Mesendoderm (in vitro differentiated cells): ENCODE results near the gene FRMPD2.

Experiments used
- DNase-seq: peaks from one replicate; pipeline ENCODE4 v3.0.0; 2013
- H2AK5ac ChIP-seq: 2 replicates; pipeline ENCODE4 v1.6.1; 2013; ENCODE audit warnings: low read length, inconsistent platforms
- H2BK120ac ChIP-seq: 2 replicates; pipeline ENCODE4 v1.6.1; 2013; ENCODE audit warnings: low read depth, mild to moderate bottlenecking, low read length, moderate library complexity, mixed read lengths
- H2BK15ac ChIP-seq: replicated peaks from 2 replicates; pipeline ENCODE4 v1.6.1; 2013; ENCODE audit warnings: low read depth, mild to moderate bottlenecking, moderate library complexity
- H2BK5ac ChIP-seq: 2 replicates; pipeline ENCODE4 v1.6.1; 2013; ENCODE audit warnings: low read length, inconsistent platforms
- H3K18ac ChIP-seq: 2 replicates; pipeline ENCODE4 v1.6.1; 2013; ENCODE audit warnings: mild to moderate bottlenecking, low read length, mixed read lengths
- H3K23ac ChIP-seq: one replicate; pipeline ENCODE4 v1.6.1; 2013; ENCODE audit warnings: low read length
- H3K27ac ChIP-seq: 2 replicates; pipeline ENCODE4 v1.5.1; 2013; ENCODE audit warnings: low read depth, mild to moderate bottlenecking, inconsistent platforms, low read length, moderate library complexity
- H3K27me3 ChIP-seq: 2 replicates; pipeline ENCODE4 v1.6.1; 2013; ENCODE audit warnings: low read length, control low read depth, mild to moderate bottlenecking, inconsistent platforms; ENCODE audit not compliant: insufficient read depth, poor library complexity
- H3K36me3 ChIP-seq: 2 replicates; pipeline ENCODE4 v1.6.1; 2013; ENCODE audit warnings: low read length, inconsistent platforms; ENCODE audit not compliant: control insufficient read depth, insufficient read depth
- H3K4ac ChIP-seq: one replicate; pipeline ENCODE4 v1.6.1; 2013; ENCODE audit warnings: low read depth, mild to moderate bottlenecking, low read length, moderate library complexity
- H3K4me1 ChIP-seq: 2 replicates; pipeline ENCODE4 v1.6.1; 2013; ENCODE audit warnings: low read depth, low read length, inconsistent platforms; ENCODE audit not compliant: control insufficient read depth
- H3K4me2 ChIP-seq: 2 replicates; pipeline ENCODE4 v1.6.1; 2013; ENCODE audit warnings: low read length
- H3K4me3 ChIP-seq: 2 replicates; pipeline ENCODE4 v1.5.1; 2013; ENCODE audit warnings: mild to moderate bottlenecking, low read length
- H3K56ac ChIP-seq: one replicate; pipeline ENCODE4 v1.6.1; 2013; ENCODE audit warnings: low read length
- H3K79me1 ChIP-seq: 2 replicates; pipeline ENCODE4 v1.6.1; 2013; ENCODE audit warnings: low read length, inconsistent platforms
- H3K79me2 ChIP-seq: 2 replicates; pipeline ENCODE4 v1.6.1; 2013; ENCODE audit warnings: mild to moderate bottlenecking, low read length; ENCODE audit not compliant: control insufficient read depth, insufficient read depth
- H3K9ac ChIP-seq: 2 replicates; pipeline ENCODE4 v1.6.1; 2013; ENCODE audit warnings: low read length, inconsistent platforms
- H4K5ac ChIP-seq: one replicate; pipeline ENCODE4 v1.6.1; 2013; ENCODE audit warnings: low read length
- H4K8ac ChIP-seq: one replicate; pipeline ENCODE4 v1.6.1; 2013; ENCODE audit warnings: low read depth, mild to moderate bottlenecking, control low read depth, low read length, moderate library complexity
- WGBS: extraction: QIAGEN DNeasy Blood & Tissue Kit; methylation state at CpG from one replicate; pipeline ENCODE4 v1.1.7; 2013; ENCODE audit warnings: low lambda C conversion rate, missing lambda C conversion rate; ENCODE audit not compliant: insufficient coverage; ENCODE audit errors: extremely low coverage; 5-methylcytosine and 5-hydroxymethylcytosine counted together

The FRMPD2 gene

GRCh38 chr10:48211777-48212176, 62.7 kb downstream of the FRMPD2 start:
- no peak for DNase-seq
- H4K5ac ChIP-seq, result no peak overlapping the region
- H3K9ac ChIP-seq, result no peak overlapping the region
- H3K4me2 ChIP-seq, result no peak overlapping the region
- H3K36me3 ChIP-seq, result no peaks in the 10 kb centered on the region
- no peak overlapping the region for H3K4ac ChIP-seq
- no peak overlapping the region for H2BK5ac ChIP-seq
- H3K79me2 ChIP-seq, result no peaks in the 10 kb centered on the region
- no peaks in the 10 kb centered on the region for H3K79me1 ChIP-seq
- H3K27me3 ChIP-seq, result no peaks in the 10 kb centered on the region
- H2AK5ac ChIP-seq, result no peak overlapping the region
- no peaks in the 10 kb centered on the region for H3K4me1 ChIP-seq
- H3K4me3 ChIP-seq, result no peak overlapping the region
- WGBS, result no CpG with 5 or more reads among the region's 7 CpGs
- no peak overlapping the region for H3K56ac ChIP-seq
- H3K23ac ChIP-seq, result no peak overlapping the region
- no peak overlapping the region for H2BK120ac ChIP-seq
- no peak overlapping the region for H4K8ac ChIP-seq
- no peak overlapping the region for H3K18ac ChIP-seq
- no peak overlapping the region for H2BK15ac ChIP-seq
- H3K27ac ChIP-seq, result no peak overlapping the region

GRCh38 chr10:48210966-48211365, 63.5 kb downstream of the FRMPD2 start:
- Histone ChIP-seq H4K8ac (no peak overlapping the region), H3K79me1 (no peaks in the 10 kb centered on the region), H4K5ac (no peak overlapping the region), H2BK5ac (no peak overlapping the region), H3K23ac (no peak overlapping the region), H2BK120ac (no peak overlapping the region), H3K4me2 (no peak overlapping the region), H3K9ac (no peak overlapping the region), H3K56ac (no peak overlapping the region), H2BK15ac (no peak overlapping the region), H2AK5ac (no peak overlapping the region), H3K4me1 (no peaks in the 10 kb centered on the region), H3K27me3 (no peaks in the 10 kb centered on the region), H3K27ac (no peak overlapping the region), H3K4me3 (no peak overlapping the region), H3K36me3 (no peaks in the 10 kb centered on the region), H3K4ac (no peak overlapping the region), H3K79me2 (no peaks in the 10 kb centered on the region), H3K18ac (no peak overlapping the region)
- DNase-seq, result no peak
- WGBS, result no CpG with 5 or more reads among the region's 5 CpGs

- Histone ChIP-seq H2BK5ac (no peak overlapping the region), H2BK120ac (no peak overlapping the region), H3K18ac (no peak overlapping the region), H3K4ac (no peak overlapping the region), H3K4me1 (no peaks in the 10 kb centered on the region), H4K8ac (no peak overlapping the region), H3K79me1 (no peaks in the 10 kb centered on the region), H2BK15ac (no peak overlapping the region), H4K5ac (no peak overlapping the region), H3K56ac (no peak overlapping the region), H3K27ac (no peak overlapping the region), H2AK5ac (no peak overlapping the region), H3K23ac (no peak overlapping the region), H3K4me2 (no peak overlapping the region), H3K27me3 (no peaks in the 10 kb centered on the region), H3K4me3 (no peak overlapping the region), H3K9ac (no peak overlapping the region), H3K79me2 (no peaks in the 10 kb centered on the region), H3K36me3 (no peaks in the 10 kb centered on the region)
- WGBS, result no CpG with 5 or more reads among the region's 9 CpGs
- DNase-seq, result no peak
Observed at GRCh38 chr10:48210391-48210790, 64.1 kb downstream of the FRMPD2 start.

- H3K27me3 ChIP-seq, result no peaks in the 10 kb centered on the region
- no peak overlapping the region for H3K27ac ChIP-seq
- no peak overlapping the region for H3K4me3 ChIP-seq
- WGBS, result no CpG with 5 or more reads among the region's 2 CpGs
- H3K4me2 ChIP-seq, result no peak overlapping the region
- no peak overlapping the region for H3K9ac ChIP-seq
- H3K36me3 ChIP-seq, result no peaks in the 10 kb centered on the region
- no peak overlapping the region for H2BK5ac ChIP-seq
- H2BK120ac ChIP-seq, result no peak overlapping the region
- no peak overlapping the region for H4K8ac ChIP-seq
- no peaks in the 10 kb centered on the region for H3K4me1 ChIP-seq
- no peaks in the 10 kb centered on the region for H3K79me2 ChIP-seq
- H3K79me1 ChIP-seq, result no peaks in the 10 kb centered on the region
- H3K56ac ChIP-seq, result no peak overlapping the region
- H3K23ac ChIP-seq, result no peak overlapping the region
- H2AK5ac ChIP-seq, result no peak overlapping the region
- DNase-seq, result no peak
- H2BK15ac ChIP-seq, result no peak overlapping the region
- no peak overlapping the region for H3K4ac ChIP-seq
- H3K18ac ChIP-seq, result no peak overlapping the region
- H4K5ac ChIP-seq, result no peak overlapping the region
Observed at GRCh38 chr10:48209241-48209640, 65.3 kb downstream of the FRMPD2 start.

GRCh38 chr10:48207853-48208252, 66.6 kb downstream of the FRMPD2 start:
- no peak overlapping the region for H3K4me3 ChIP-seq
- no peak overlapping the region for H2BK120ac ChIP-seq
- H2BK15ac ChIP-seq, result no peak overlapping the region
- no peak overlapping the region for H3K18ac ChIP-seq
- H3K4me1 ChIP-seq, result no peaks in the 10 kb centered on the region
- no peak overlapping the region for H4K8ac ChIP-seq
- H3K36me3 ChIP-seq, result no peaks in the 10 kb centered on the region
- H3K9ac ChIP-seq, result no peak overlapping the region
- H3K27me3 ChIP-seq, result no peaks in the 10 kb centered on the region
- H3K79me1 ChIP-seq, result no peaks in the 10 kb centered on the region
- H3K56ac ChIP-seq, result no peak overlapping the region
- H3K79me2 ChIP-seq, result no peaks in the 10 kb centered on the region
- no peak overlapping the region for H3K23ac ChIP-seq
- H3K4me2 ChIP-seq, result no peak overlapping the region
- no peak overlapping the region for H3K27ac ChIP-seq
- no peak overlapping the region for H2BK5ac ChIP-seq
- no peak overlapping the region for H4K5ac ChIP-seq
- no peak overlapping the region for H3K4ac ChIP-seq
- 100% methylated on average over 1 of the region's 5 CpGs for WGBS
- no peak overlapping the region for H2AK5ac ChIP-seq
- no peak for DNase-seq

GRCh38 chr10:48206482-48207250, 67.8 kb downstream of the FRMPD2 start:
- no peaks in the 10 kb centered on the region for H3K79me2 ChIP-seq
- H3K4me3 ChIP-seq, result no peak overlapping the region
- no peak overlapping the region for H2AK5ac ChIP-seq
- H3K56ac ChIP-seq, result no peak overlapping the region
- no peak overlapping the region for H3K18ac ChIP-seq
- WGBS, result no CpG with 5 or more reads among the region's 6 CpGs
- H3K9ac ChIP-seq, result no peak overlapping the region
- H3K27me3 ChIP-seq, result no peaks in the 10 kb centered on the region
- H2BK5ac ChIP-seq, result no peak overlapping the region
- no peak overlapping the region for H2BK120ac ChIP-seq
- no peak overlapping the region for H3K23ac ChIP-seq
- no peaks in the 10 kb centered on the region for H3K36me3 ChIP-seq
- H4K5ac ChIP-seq, result no peak overlapping the region
- no peaks in the 10 kb centered on the region for H3K4me1 ChIP-seq
- no peak for DNase-seq
- H3K27ac ChIP-seq, result no peak overlapping the region
- no peak overlapping the region for H3K4me2 ChIP-seq
- H3K4ac ChIP-seq, result no peak overlapping the region
- no peak overlapping the region for H4K8ac ChIP-seq
- H3K79me1 ChIP-seq, result no peaks in the 10 kb centered on the region
- no peak overlapping the region for H2BK15ac ChIP-seq
